ENCODE results near the gene BPGM. TPM values are rescaled to one million over a fixed set of nuclear protein-coding genes. Genes with fewer than 3 reads are reported as not detected.

The BPGM gene
- total and polyA plus RNA-seq, 9 of the 15 experiments (the other 6 are each of a cell fraction or from before 2014, with no cell fraction given), result 14.1 to 46.1 (median 21.2) TPM

GRCh38 chr7:134705716-134706115 lies 59.1 kb downstream of the BPGM start:
- DNase-seq (ENCODE audit: extremely low read depth in 1 of 4, low spot score in 3 of 4) (no peak), ATAC-seq (no peak), FAIRE-seq (no peak)
- 0 out of 2 replicates have a peak, but pooled peaks cover 4% of the 10 kb centered on the region for H4K20me1 ChIP-seq (replicated peaks; ENCODE audit: control insufficient read depth, insufficient read depth, low read length)
- no peaks in the 10 kb centered on the region for H3K9me3 ChIP-seq (replicated peaks; ENCODE audit: control insufficient read depth, insufficient read depth, low read depth, low read length)
- peaks cover 48 to 53% of the 10 kb centered on the region in 2 experiments; a peak in 4 of 5 replicates for H3K27me3 ChIP-seq (ENCODE audit: control insufficient read depth in 2 of 2, insufficient read depth in 2 of 2, low read length in 2 of 2)
- in situ Hi-C loops (cut with MboI) (no loop called here), intact Hi-C loops (cut with micrococcal nuclease) (no loop called here)
- no peaks in the 10 kb centered on the region for H3K4me1 ChIP-seq (replicated peaks in 1 of 2; ENCODE audit: control insufficient read depth in 2 of 2, insufficient read depth in 2 of 2, low read length in 2 of 2)
- no peak overlapping the region for H3K9ac ChIP-seq (ENCODE audit: insufficient read depth in 1 of 2, low read depth in 2 of 2, low read length in 2 of 2)
- H3K4me3 ChIP-seq, result no peak overlapping the region
- no peak overlapping the region for H2AFZ ChIP-seq (ENCODE audit: low read depth, low read length)
- ChIA-PET CTCF (ENCODE audit: low intra/inter-chr PET ratio) (no interaction called here), POLR2A (interaction anchor here (0.8 to 0.9 kb wide), 2 partner anchors 50 to 66 kb away, joined by 3 read pairs; no protein-coding TSS in a partner anchor)
- no peaks in the 10 kb centered on the region for H3K36me3 ChIP-seq (ENCODE audit: control insufficient read depth, insufficient read depth, low read length)
- no peaks in the 10 kb centered on the region for H3K9me1 ChIP-seq (ENCODE audit: control insufficient read depth, insufficient read depth, low read length)
- BruUV-seq (replicated peaks), result no TSS peak
- no peak overlapping the region for H3K27ac ChIP-seq (ENCODE audit: extremely low read depth, low read depth, low read length)
- 0% methylated on average over 2 of the region's 2 CpGs for WGBS (ENCODE audit: insufficient coverage, low coverage, missing lambda C conversion rate)
- no peaks in the 10 kb centered on the region for H3K79me2 ChIP-seq (ENCODE audit: control insufficient read depth, insufficient read depth, low read length)
- TF ChIP-seq ZNF695 (CRISPR knock-in tag; IDR thresholded peaks at IDR 0.05) (no peak), ZNF511 (CRISPR knock-in tag; IDR thresholded peaks at IDR 0.05) (no peak), JUNB (CRISPR knock-in tag; conservative IDR thresholded peaks at IDR 0.05) (no peak), ZNF140 (CRISPR knock-in tag; IDR thresholded peaks at IDR 0.05) (no peak), HMG20A (CRISPR knock-in tag; conservative IDR thresholded peaks at IDR 0.05) (no peak), TBL1XR1 (IDR thresholded peaks at IDR 0.05; ENCODE audit: low read length in 2 of 2) (no peak), ZNF445 (CRISPR knock-in tag; IDR thresholded peaks at IDR 0.05; ENCODE audit: low read depth) (no peak), HDAC2 (IDR thresholded peaks at IDR 0.05) (no peak), SP1 (CRISPR knock-in tag; IDR thresholded peaks at IDR 0.05) (no peak), DEAF1 (CRISPR knock-in tag; IDR thresholded peaks at IDR 0.05) (no peak), CC2D1A (IDR thresholded peaks at IDR 0.05) (no peak), MYC (IDR thresholded peaks at IDR 0.05; ENCODE audit: low read depth, low read length) (no peak), MYC (CRISPR knock-in tag; IDR thresholded peaks at IDR 0.05; ENCODE audit: borderline replicate concordance, low read depth) (no peak)
- no peak overlapping the region for H3K4me2 ChIP-seq (ENCODE audit: insufficient read depth, low read length)

Measured in K562 (cell line).